ENCODE measurements around the gene CLDN5. TPM values are rescaled to one million over a fixed set of nuclear protein-coding genes. Genes with fewer than 3 reads are reported as not detected.

The CLDN5 gene
- total and polyA plus RNA-seq, 10 donors, result 18.1 to 167 (median 63.4) TPM

DNA sequence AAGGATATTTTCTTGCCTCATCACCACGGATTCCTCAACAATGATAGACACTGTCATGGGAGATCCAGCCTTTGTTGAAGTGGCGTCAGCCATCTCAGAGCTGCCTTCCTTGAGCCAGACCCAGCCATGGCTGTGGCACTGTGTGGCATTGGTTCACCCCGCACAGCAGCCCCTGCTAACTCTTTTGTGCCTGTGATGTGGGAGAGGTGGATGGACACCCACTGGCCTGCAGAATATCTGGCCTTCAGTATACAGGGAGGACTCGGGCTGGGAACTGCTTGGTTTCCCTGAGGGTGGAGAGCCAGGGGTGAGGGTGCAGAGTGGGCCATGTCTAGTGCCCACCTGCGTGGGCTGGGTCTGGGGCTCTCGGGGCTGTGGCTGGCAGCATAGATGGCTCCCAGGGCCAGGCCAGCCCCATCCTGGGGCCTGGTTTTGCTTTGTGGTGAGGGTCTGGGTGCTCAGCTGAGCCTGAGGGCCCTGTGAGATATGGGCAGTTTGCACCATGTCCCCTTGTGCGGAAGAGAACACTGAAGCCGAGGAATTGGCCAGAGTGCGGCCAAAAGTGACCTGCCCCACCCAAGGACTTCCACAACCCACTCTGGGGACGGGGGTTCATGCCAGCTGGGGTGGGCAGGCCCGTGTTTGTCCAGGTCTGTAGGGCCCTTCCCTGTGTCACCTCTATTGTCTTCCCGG is 6.1 kb downstream of the CLDN5 start:
- peaks cover 0 to 11% (median 4%) of the 10 kb centered on the region in 7 donors for H3K27me3 ChIP-seq (replicated peaks in 1 of 7)
- no peak for TF ChIP-seq POLR2AphosphoS5 (IDR thresholded peaks at IDR 0.05)
- no peak for TF ChIP-seq POLR2A (IDR thresholded peaks at IDR 0.05)
- TF ChIP-seq, protein P1, sequence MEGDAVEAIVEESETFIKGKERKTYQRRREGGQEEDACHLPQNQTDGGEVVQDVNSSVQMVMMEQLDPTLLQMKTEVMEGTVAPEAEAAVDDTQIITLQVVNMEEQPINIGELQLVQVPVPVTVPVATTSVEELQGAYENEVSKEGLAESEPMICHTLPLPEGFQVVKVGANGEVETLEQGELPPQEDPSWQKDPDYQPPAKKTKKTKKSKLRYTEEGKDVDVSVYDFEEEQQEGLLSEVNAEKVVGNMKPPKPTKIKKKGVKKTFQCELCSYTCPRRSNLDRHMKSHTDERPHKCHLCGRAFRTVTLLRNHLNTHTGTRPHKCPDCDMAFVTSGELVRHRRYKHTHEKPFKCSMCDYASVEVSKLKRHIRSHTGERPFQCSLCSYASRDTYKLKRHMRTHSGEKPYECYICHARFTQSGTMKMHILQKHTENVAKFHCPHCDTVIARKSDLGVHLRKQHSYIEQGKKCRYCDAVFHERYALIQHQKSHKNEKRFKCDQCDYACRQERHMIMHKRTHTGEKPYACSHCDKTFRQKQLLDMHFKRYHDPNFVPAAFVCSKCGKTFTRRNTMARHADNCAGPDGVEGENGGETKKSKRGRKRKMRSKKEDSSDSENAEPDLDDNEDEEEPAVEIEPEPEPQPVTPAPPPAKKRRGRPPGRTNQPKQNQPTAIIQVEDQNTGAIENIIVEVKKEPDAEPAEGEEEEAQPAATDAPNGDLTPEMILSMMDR (IDR thresholded peaks at IDR 0.05 in 8 of 11, conservative IDR thresholded peaks at IDR 0.05 in 3 of 11), result no peak
- intact Hi-C loops (cut with DNase I; ENCODE audit: low total_unique reads), result no loop called here
- peaks cover 0 to 14% (median 10%) of the 10 kb centered on the region in 8 donors for H3K9me3 ChIP-seq
- H3K36me3 ChIP-seq, result peaks cover 0 to 67% (median 0%) of the 10 kb centered on the region in 6 donors
- peaks cover 1 to 13% (median 4%) of the 10 kb centered on the region in 6 donors for H3K4me1 ChIP-seq
- no peak overlapping the region for H3K4me3 ChIP-seq
- WGBS, 5 donors, result 72 to 91% (median 89%) methylated on average over 10 to 12 of the region's 12 CpGs
- DNase-seq, result no peak
- no peak overlapping the region for H3K27ac ChIP-seq

DNA sequence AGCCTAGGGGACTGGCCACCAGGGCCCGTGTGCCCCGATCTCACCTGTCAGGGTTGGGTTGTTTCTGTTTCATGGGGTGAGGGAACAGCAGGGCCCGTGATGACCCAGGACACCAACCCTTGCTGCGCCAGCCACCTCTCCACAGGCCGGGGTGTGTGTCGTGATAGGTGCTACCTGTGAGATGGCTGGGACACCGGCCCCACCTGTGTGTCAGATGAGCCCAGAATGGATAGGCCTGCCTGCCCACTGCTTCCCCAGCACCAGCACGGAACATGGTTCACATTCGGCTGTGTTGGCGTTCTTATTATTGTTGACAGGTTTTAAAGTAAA is 7.1 kb downstream of the CLDN5 start:
- 93 to 98% (median 97%) methylated on average over 7 to 10 of the region's 10 CpGs for WGBS, 5 donors
- intact Hi-C loops (cut with DNase I; ENCODE audit: low total_unique reads), result no loop called here
- DNase-seq, result no peak
- peaks cover 0 to 2% (median 0%) of the 10 kb centered on the region in 7 donors for H3K27me3 ChIP-seq (replicated peaks in 1 of 7)
- peaks cover 0 to 72% (median 0%) of the 10 kb centered on the region in 6 donors for H3K36me3 ChIP-seq
- H3K4me3 ChIP-seq, result no peak overlapping the region
- TF ChIP-seq POLR2AphosphoS5 (IDR thresholded peaks at IDR 0.05) (no peak), POLR2A (IDR thresholded peaks at IDR 0.05) (no peak)
- TF ChIP-seq, protein P1 (IDR thresholded peaks at IDR 0.05 in 8 of 11, conservative IDR thresholded peaks at IDR 0.05 in 3 of 11), result no peak
- no peak overlapping the region for H3K27ac ChIP-seq
- H3K9me3 ChIP-seq, result peaks cover 0 to 14% (median 10%) of the 10 kb centered on the region in 8 donors
- peaks cover 0 to 3% (median 0%) of the 10 kb centered on the region in 6 donors for H3K4me1 ChIP-seq

DNA sequence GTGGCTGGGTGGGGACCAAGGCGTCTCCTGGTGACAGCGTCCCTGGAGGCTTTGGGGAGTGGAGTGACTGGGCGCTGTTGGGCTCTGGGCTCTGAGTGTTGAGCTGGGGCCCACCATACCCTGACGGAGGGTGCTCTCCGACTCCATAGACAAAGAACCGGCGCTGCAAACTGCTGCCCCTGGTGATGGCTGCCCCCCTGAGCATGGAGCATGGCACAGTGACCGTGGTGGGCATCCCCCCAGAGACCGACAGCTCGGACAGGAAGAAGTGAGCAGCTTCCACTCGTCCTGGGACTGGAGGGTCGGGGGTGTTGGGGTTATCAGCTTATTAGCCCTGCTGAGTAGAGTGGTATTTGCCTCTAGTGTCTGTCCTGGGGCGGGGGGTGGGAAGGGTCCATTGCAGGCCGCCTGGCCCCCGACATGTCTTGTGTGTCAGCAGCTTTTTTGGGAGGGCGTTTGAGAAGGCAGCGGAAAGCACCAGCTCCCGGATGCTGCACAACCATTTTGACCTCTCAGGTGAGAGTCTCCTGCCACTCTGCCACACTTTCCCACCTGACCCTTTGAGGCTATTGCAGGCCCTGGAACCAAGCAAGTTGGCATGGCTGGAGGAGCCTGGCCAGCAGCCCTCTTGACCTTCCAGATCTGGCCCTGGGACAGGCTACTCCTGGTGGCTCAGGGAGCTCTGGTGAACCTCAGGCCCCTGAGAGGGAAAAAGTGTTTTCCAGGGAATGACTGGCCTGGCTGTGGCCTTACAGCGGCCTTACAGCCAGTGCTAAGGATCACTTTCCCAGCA is 7.6 kb downstream of the CLDN5 start:
- Histone ChIP-seq H3K27me3 (replicated peaks in 1 of 7) (no peaks in the 10 kb centered on the region), H3K36me3 (peaks cover 0 to 68% (median 0%) of the 10 kb centered on the region in 6 donors), H3K4me1 (no peaks in the 10 kb centered on the region), H3K4me3 (no peak overlapping the region), H3K9me3 (peaks cover 0 to 14% (median 10%) of the 10 kb centered on the region in 8 donors), H3K27ac (no peak overlapping the region)
- WGBS, 5 donors, result 91 to 97% (median 95%) methylated on average over 19 of the region's 19 CpGs
- DNase-seq, result no peak
- no peak for TF ChIP-seq POLR2A (IDR thresholded peaks at IDR 0.05)
- TF ChIP-seq POLR2AphosphoS5 (IDR thresholded peaks at IDR 0.05), result no peak
- TF ChIP-seq, protein P1 (IDR thresholded peaks at IDR 0.05 in 8 of 11, conservative IDR thresholded peaks at IDR 0.05 in 3 of 11), result no peak
- intact Hi-C loops (cut with DNase I; ENCODE audit: low total_unique reads), result no loop called here
